DOHH2 (cell line): Measurements from ENCODE around the gene SLC1A5.

Experiments
- H3F3A ChIP-seq: fragments of 200-600 bp; sonication (generic), shearing (Covaris generic); 2 replicates; pipeline ENCODE4 v1.6.0; 2016; ENCODE audit warnings: antibody characterized with exemption, mild to moderate bottlenecking; ENCODE audit not compliant: control insufficient read depth, insufficient read depth
- H3K27ac ChIP-seq: fragments of 200-600 bp; sonication (generic); 2 replicates; pipeline ENCODE4 v1.5.1; 2014; ENCODE audit warnings: low read depth, mild to moderate bottlenecking, low read length, moderate library complexity
- H3K27me3 ChIP-seq: fragments of 200-600 bp; sonication (generic); 2 replicates; pipeline ENCODE4 v1.6.1; 2014; ENCODE audit warnings: mild to moderate bottlenecking, low read length, mixed read lengths; ENCODE audit not compliant: control insufficient read depth
- H3K36me3 ChIP-seq: fragments of 200-600 bp; sonication (generic); 2 replicates; pipeline ENCODE4 v1.6.1; 2014; ENCODE audit warnings: mild to moderate bottlenecking, low read length, moderate library complexity, mixed read lengths; ENCODE audit not compliant: control insufficient read depth
- H3K4me1 ChIP-seq: fragments of 200-600 bp; sonication (generic); 2 replicates; pipeline ENCODE4 v1.6.1; 2014; ENCODE audit warnings: mild to moderate bottlenecking, low read length, mixed read lengths; ENCODE audit not compliant: control insufficient read depth
- H3K4me2 ChIP-seq: fragments of 200-600 bp; sonication (generic); 2 replicates; pipeline ENCODE4 v1.6.0; 2014; ENCODE audit warnings: mild to moderate bottlenecking, low read length, moderate library complexity
- H3K4me3 ChIP-seq: fragments of 200-600 bp; sonication (generic); 2 replicates; pipeline ENCODE4 v1.5.1; 2014; ENCODE audit warnings: mild to moderate bottlenecking, low read length, mixed read lengths
- H3K79me2 ChIP-seq: fragments of 200-600 bp; sonication (generic); 2 replicates; pipeline ENCODE4 v1.6.1; 2014; ENCODE audit warnings: mild to moderate bottlenecking, low read length, mixed read lengths; ENCODE audit not compliant: control insufficient read depth
- H3K9me2 ChIP-seq: fragments of 200-600 bp; sonication (generic); replicated peaks from 2 replicates; pipeline ENCODE4 v1.6.1; 2014; ENCODE audit warnings: mild to moderate bottlenecking, low read length, mixed read lengths; ENCODE audit not compliant: control insufficient read depth
- H3K9me3 ChIP-seq: fragments of 200-600 bp; sonication (generic); 2 replicates; pipeline ENCODE4 v1.6.1; 2014; ENCODE audit warnings: antibody characterized with exemption, low read length, mixed read lengths; ENCODE audit not compliant: control insufficient read depth, insufficient read depth
- H4K20me1 ChIP-seq: fragments of 200-600 bp; sonication (generic); 2 replicates; pipeline ENCODE4 v1.6.0; 2014; ENCODE audit warnings: low read depth, mild to moderate bottlenecking, antibody characterized with exemption, low read length, moderate library complexity; ENCODE audit not compliant: control insufficient read depth, insufficient read depth
- CTCF ChIP-seq: fragments of 200-600 bp; sonication (generic); IDR thresholded peaks from one replicate; pipeline ENCODE4 v1.5.1; 2014; ENCODE audit warnings: antibody characterized with exemption, mild to moderate bottlenecking, low read depth, low read length; ENCODE audit not compliant: poor library complexity, severe bottlenecking
- EZH2phosphoT487 ChIP-seq: fragments of 200-600 bp; sonication (generic); IDR thresholded peaks from 2 replicates; pipeline ENCODE4 v1.6.1; 2017; ENCODE audit warnings: borderline replicate concordance, mild to moderate bottlenecking, antibody characterized with exemption, low read length, moderate library complexity, mixed read lengths

Gene SLC1A5

GRCh38 chr19:46746281-46747057 is 41.9 kb downstream of the SLC1A5 start, which contains the start of gene STRN4:
STRN4 (minus strand) TSS chr19:46746450; CDS start chr19:46746430, 20 bp downstream.
- Histone ChIP-seq H3K4me2 (peak within 1 kb of the TSS; percentile 95), H4K20me1 (peaks cover 29% of the 10 kb centered on the region), H3K36me3 (peaks cover 48% of the 10 kb centered on the region), H3F3A (peaks cover 5% of the 10 kb centered on the region; the same call in 1 of the 2 replicates), H3K27ac (peak within 1 kb of the TSS; percentile 45), H3K27me3 (no peaks in the 10 kb centered on the region), H3K4me3 (peak within 1 kb of the TSS; percentile 92), H3K9me2 (no peaks in the 10 kb centered on the region), H3K4me1 (peaks cover 43% of the 10 kb centered on the region), H3K9me3 (no peaks in the 10 kb centered on the region), H3K79me2 (peaks cover 55% of the 10 kb centered on the region)
- TF ChIP-seq CTCF: no peak
- no peak for TF ChIP-seq EZH2phosphoT487

GRCh38 chr19:46745521-46746280 is 42.7 kb downstream of the SLC1A5 start, which contains the start of gene FKRP:
FKRP (plus strand) TSS chr19:46746057; CDS start chr19:46755451, 9,394 bp downstream.
- Histone ChIP-seq H3K9me2 (no peaks in the 10 kb centered on the region), H3K9me3 (no peaks in the 10 kb centered on the region), H3K4me2 (peak within 1 kb of the TSS; percentile 95), H3K4me3 (peak within 1 kb of the TSS; percentile 92), H4K20me1 (peaks cover 29% of the 10 kb centered on the region), H3F3A (peaks cover 5% of the 10 kb centered on the region; the same call in 1 of the 2 replicates), H3K36me3 (peaks cover 56% of the 10 kb centered on the region), H3K79me2 (peaks cover 63% of the 10 kb centered on the region), H3K27ac (peak within 1 kb of the TSS; percentile 45), H3K27me3 (no peaks in the 10 kb centered on the region), H3K4me1 (peaks cover 37% of the 10 kb centered on the region)
- TF ChIP-seq EZH2phosphoT487: no peak
- TF ChIP-seq CTCF: no peak

GRCh38 chr19:46745030-46745429 is 43.4 kb downstream of the SLC1A5 start:
- H3K4me1 ChIP-seq: peaks cover 31% of the 10 kb centered on the region
- H3F3A ChIP-seq: peaks cover 5% of the 10 kb centered on the region; the same call in 1 of the 2 replicates
- peaks cover 29% of the 10 kb centered on the region for H4K20me1 ChIP-seq
- H3K4me2 ChIP-seq: peak overlapping the region; percentile 95
- H3K9me2 ChIP-seq: no peaks in the 10 kb centered on the region
- H3K4me3 ChIP-seq: peak overlapping the region; percentile 92
- TF ChIP-seq EZH2phosphoT487 (no peak), CTCF (no peak)
- no peak overlapping the region for H3K27ac ChIP-seq
- peaks cover 69% of the 10 kb centered on the region for H3K79me2 ChIP-seq
- H3K36me3 ChIP-seq: peaks cover 54% of the 10 kb centered on the region
- no peaks in the 10 kb centered on the region for H3K9me3 ChIP-seq
- H3K27me3 ChIP-seq: no peaks in the 10 kb centered on the region
